A673 (cell line): ENCODE results near the gene UST.

Experiments
- EZH2 ChIP-seq: fragments of 200-600 bp; sonication (generic); IDR thresholded peaks from 2 replicates; pipeline ENCODE4 v1.6.1; 2017; ENCODE audit warnings: borderline replicate concordance, low read depth, mild to moderate bottlenecking, mixed read lengths, antibody characterized with exemption, low read length; ENCODE audit not compliant: poor library complexity, severe bottlenecking
- TF ChIP-seq, protein P1 (sequence below): fragments of 300-800, 200-600 bp; sonication (generic); conservative IDR thresholded peaks from 2 replicates; pipeline ENCODE4 v1.5.1; 2017; ENCODE audit warnings: low read depth, mild to moderate bottlenecking, antibody characterized with exemption, low read length, moderate library complexity, mixed read lengths

DNA sequence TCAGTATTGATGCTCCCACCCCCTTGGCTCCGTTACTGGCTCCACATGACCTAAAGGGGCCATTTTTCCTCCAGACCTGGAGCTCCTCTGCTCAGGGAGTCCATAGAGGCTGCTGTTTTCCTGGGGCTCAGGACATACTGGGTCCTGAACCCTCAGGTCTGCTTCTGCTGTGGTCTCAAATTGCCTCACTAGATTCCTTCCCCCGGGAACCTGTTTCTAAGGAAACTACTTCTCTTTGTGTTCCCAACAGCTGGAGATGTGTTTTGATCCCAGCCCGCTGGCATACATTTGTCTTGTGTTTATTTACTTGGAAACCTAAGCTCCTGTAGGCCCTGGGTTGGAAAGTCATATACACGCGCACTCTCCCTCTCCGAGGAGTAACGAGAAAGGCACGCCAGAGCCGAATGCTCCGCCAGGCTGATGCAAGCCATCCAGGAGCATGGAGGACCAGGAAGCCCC lies 222.8 kb downstream of the UST start:
- TF ChIP-seq, protein P1, sequence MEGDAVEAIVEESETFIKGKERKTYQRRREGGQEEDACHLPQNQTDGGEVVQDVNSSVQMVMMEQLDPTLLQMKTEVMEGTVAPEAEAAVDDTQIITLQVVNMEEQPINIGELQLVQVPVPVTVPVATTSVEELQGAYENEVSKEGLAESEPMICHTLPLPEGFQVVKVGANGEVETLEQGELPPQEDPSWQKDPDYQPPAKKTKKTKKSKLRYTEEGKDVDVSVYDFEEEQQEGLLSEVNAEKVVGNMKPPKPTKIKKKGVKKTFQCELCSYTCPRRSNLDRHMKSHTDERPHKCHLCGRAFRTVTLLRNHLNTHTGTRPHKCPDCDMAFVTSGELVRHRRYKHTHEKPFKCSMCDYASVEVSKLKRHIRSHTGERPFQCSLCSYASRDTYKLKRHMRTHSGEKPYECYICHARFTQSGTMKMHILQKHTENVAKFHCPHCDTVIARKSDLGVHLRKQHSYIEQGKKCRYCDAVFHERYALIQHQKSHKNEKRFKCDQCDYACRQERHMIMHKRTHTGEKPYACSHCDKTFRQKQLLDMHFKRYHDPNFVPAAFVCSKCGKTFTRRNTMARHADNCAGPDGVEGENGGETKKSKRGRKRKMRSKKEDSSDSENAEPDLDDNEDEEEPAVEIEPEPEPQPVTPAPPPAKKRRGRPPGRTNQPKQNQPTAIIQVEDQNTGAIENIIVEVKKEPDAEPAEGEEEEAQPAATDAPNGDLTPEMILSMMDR: no peak
- no peak for TF ChIP-seq EZH2
